ENCODE measurements around the gene FNDC3A. TPM values are rescaled to one million over a fixed set of nuclear protein-coding genes. Genes with fewer than 3 reads are reported as not detected.

FNDC3A gene
- total and polyA plus RNA-seq, 9 of the 15 experiments (the other 6 are each of a cell fraction or from before 2014, with no cell fraction given): 4.1 to 22.0 (median 13.5) TPM

GRCh38 chr13:49256841-49257240, 281.1 kb downstream of the FNDC3A start:
- in situ Hi-C loops (cut with MboI) (no loop called here), intact Hi-C loops (cut with micrococcal nuclease) (no loop called here)
- TF ChIP-seq ZNF79 (CRISPR knock-in tag; IDR thresholded peaks at IDR 0.05; ENCODE audit: low read depth): no peak
- TF ChIP-seq TCF7 (IDR thresholded peaks at IDR 0.05; ENCODE audit: borderline replicate concordance): no peak
- no peak for TF ChIP-seq ZNF639 (CRISPR knock-in tag; conservative IDR thresholded peaks at IDR 0.05 in 1 of 2, IDR thresholded peaks at IDR 0.05 in 1 of 2)
- no peak for TF ChIP-seq CEBPG (CRISPR knock-in tag; IDR thresholded peaks at IDR 0.05)
- TF ChIP-seq CEBPG (tag; conservative IDR thresholded peaks at IDR 0.05 in 1 of 2, IDR thresholded peaks at IDR 0.05 in 1 of 2): no peak
- no peak for TF ChIP-seq ZNF584 (CRISPR knock-in tag; IDR thresholded peaks at IDR 0.05; ENCODE audit: low read depth)
- no peak for TF ChIP-seq TRIM24 (IDR thresholded peaks at IDR 0.05)
- TF ChIP-seq MTF1 (CRISPR knock-in tag; IDR thresholded peaks at IDR 0.05; ENCODE audit: borderline replicate concordance): no peak
- TF ChIP-seq DACH1 (IDR thresholded peaks at IDR 0.05; ENCODE audit: partially characterized antibody): no peak
- no peaks in the 10 kb centered on the region for H4K20me1 ChIP-seq (replicated peaks; ENCODE audit: control insufficient read depth, insufficient read depth, low read length)
- no peaks in the 10 kb centered on the region for H3K9me3 ChIP-seq (replicated peaks; ENCODE audit: control insufficient read depth, insufficient read depth, low read depth, low read length)
- no peak overlapping the region for H3K27ac ChIP-seq (ENCODE audit: extremely low read depth, low read depth, low read length)
- H3K4me2 ChIP-seq (ENCODE audit: insufficient read depth, low read length): no peak overlapping the region
- no peak for ATAC-seq
- H3K27me3 ChIP-seq (ENCODE audit: control insufficient read depth in 2 of 2, insufficient read depth in 2 of 2, low read length in 2 of 2): no peaks in the 10 kb centered on the region
- WGBS (ENCODE audit: insufficient coverage, low coverage, missing lambda C conversion rate): 100% methylated on average over 2 of the region's 2 CpGs
- H3K9me1 ChIP-seq (ENCODE audit: control insufficient read depth, insufficient read depth, low read length): no peaks in the 10 kb centered on the region
- ChIA-PET CTCF (ENCODE audit: low intra/inter-chr PET ratio) (no interaction called here), POLR2A (no interaction called here)
- no peak for FAIRE-seq
- no TSS peak for BruUV-seq (replicated peaks)
- peaks cover 46% of the 10 kb centered on the region; the same call in 2 of the 3 replicates for H3K36me3 ChIP-seq (ENCODE audit: control insufficient read depth, insufficient read depth, low read length)
- no peak for DNase-seq (ENCODE audit: extremely low read depth in 1 of 4, low spot score in 3 of 4)
- H3K4me1 ChIP-seq (replicated peaks in 1 of 2; ENCODE audit: control insufficient read depth in 2 of 2, insufficient read depth in 2 of 2, low read length in 2 of 2): no peaks in the 10 kb centered on the region
- H3K79me2 ChIP-seq (ENCODE audit: control insufficient read depth, insufficient read depth, low read length): no peaks in the 10 kb centered on the region
- no peak overlapping the region for H2AFZ ChIP-seq (ENCODE audit: low read depth, low read length)
- no peak overlapping the region for H3K4me3 ChIP-seq
- H3K9ac ChIP-seq (ENCODE audit: insufficient read depth in 1 of 2, low read depth in 2 of 2, low read length in 2 of 2): no peak overlapping the region
